Eye (tissue), 1 donor: ENCODE data around the gene FEZF1.

ENCODE experiments used
- DNase-seq: peaks from one replicate; pipeline ENCODE4 v3.0.0-alpha.2; 2015

The FEZF1 gene

DNA sequence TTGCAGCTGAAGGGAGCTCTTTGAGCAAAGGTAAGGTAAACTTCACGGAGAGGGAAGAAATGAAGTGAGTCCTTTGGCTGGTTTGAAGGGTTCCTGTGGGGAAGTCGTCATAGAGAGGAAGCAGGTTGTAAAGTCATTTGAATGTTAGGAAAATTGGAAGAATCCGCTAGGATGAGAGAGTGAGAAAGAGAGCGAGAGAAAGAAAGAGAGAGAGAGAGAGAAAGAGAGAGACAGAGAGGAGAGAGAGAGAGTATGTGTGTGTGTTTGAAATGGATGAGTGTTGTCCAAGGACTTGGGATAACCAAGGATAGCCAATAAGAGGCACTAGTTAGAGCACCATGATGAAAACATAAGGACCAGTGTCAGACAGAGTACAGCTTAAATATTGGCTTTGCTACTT lies 43.1 kb downstream of the FEZF1 start:
- DNase-seq = no peak

DNA sequence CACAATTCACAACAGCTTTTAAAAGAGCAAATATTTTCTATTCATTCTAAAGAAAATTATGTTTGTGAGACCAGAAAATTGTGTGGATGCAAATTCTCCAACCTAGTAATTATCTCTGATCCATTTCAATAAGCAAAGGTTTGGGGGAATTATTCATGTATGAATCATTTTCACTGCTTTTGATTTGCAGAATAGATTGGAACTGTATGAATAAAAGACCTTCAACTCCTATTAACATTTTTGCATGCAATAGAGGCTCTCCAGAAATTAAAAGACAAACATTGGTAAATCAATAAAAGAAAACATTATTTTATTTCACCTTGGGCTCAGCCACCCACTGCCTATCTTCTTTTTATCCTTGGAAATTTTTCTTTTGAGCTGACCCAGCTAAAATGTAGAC lies 43.5 kb downstream of the FEZF1 start:
- no peak for DNase-seq

DNA sequence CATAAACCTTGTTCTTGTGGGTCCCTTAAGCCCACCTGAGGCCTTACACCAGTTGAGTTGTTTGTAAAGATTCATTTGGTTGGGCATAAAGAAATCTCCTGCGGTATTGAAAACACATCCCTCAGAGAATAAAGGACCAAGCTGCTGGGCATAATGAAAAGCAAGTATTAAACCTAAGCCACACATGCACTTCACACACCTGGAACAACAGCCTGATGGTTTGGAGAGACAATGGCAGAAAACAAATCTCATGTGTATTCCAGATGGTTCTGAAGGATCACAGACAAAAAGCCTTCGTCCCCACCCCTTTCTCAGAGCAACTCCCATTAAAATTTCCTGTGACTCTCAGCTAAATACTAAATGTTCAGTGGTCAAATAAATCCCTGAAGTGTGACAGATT lies 44.2 kb downstream of the FEZF1 start:
- DNase-seq = no peak

DNA sequence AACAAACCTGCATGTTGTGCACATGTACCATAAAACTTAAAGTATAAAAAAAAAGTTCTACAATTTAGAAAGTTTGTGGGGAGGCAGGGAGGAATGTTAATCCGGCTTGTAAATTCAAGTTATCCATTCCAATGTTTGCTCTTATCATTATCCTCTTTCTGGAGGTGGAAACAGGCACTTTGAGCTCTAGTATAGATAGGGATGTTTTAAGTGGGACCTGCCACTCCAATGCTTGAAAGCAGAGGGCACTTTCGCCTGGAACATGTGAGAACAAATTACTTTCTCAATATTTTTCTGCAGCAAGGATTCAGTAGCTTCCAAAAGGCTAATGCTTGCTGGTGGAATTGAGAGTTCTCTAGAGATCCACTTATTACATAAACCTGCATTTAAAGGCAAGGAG lies 45.6 kb downstream of the FEZF1 start:
- DNase-seq = no peak

DNA sequence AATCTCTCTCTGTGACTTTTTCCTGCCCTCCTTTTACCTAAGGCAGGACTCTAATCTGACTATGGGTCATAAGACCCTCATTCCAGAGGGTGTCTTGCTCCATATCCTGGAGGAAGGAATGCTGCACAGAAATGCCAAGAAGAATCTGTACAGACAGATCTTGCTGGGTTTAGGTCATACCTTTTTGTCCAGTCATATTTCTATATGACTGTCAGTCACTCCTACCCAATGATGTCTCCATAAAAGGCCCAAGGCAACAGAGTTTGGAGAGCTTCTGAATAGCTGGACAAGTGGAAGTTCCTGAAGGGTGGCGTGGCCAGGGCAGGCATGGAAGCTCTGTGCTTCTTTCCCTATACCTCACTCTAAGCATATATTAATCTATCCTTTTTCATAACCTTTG lies 47.5 kb downstream of the FEZF1 start:
- no peak for DNase-seq

DNA sequence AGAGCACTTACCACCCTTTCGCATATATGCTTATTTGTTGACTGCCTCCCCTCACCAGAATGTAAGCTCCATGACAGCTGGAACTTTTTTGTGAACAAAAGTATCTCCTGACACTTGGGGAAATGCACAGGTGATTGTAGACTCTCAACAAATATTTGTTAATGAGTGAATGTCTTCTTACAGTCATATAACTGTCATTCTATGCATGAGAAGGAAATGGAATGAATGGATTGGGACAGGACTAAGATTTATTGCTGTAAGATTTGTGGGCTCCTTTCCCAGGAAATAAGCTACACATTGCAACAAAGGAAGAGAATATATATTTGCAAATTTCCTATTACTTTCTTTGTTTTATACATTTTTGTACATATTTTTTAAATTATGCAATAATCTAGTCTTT lies 48.5 kb downstream of the FEZF1 start:
- DNase-seq = no peak

DNA sequence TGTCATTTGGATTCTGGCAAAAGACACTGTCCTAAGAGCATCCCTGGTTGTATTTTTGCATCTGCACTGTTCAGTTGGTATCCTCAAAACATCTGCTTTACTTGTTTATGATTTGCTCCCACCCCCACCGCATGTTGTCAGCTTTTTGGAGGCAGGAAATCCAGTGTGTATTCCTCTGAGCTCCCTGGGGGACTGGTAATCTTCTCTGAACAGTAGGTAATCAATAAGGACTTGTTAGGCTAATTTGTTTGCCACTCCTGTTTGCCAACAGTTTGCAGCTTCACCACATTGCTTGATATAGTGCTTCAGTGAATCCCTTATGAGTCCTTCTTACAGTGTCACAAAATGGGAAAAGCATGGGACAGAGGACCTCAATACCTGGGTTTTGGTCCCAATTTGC lies 49.1 kb downstream of the FEZF1 start:
- no peak for DNase-seq
